ACC112 (cell line): ENCODE results near the gene SLC35D2.
A peak's percentile ranks its signal among the peaks of the same experiment; 100 is the strongest.
"Not testable (repeated sequence)": the region's sequence is repeated elsewhere in the genome, so short reads cannot be mapped to it uniquely, and the experiment has no call there.

Experiments
- H2AFZ ChIP-seq: fragments of 200-600 bp; sonication (generic); one replicate; pipeline ENCODE4 v1.6.0; 2017; ENCODE audit warnings: antibody characterized with exemption, low read length; ENCODE audit not compliant: unreplicated experiment
- H3K27ac ChIP-seq: fragments of 200-600 bp; sonication (generic); 2 replicates; pipeline ENCODE4 v1.5.1; 2014; ENCODE audit warnings: low read depth, mild to moderate bottlenecking, antibody characterized with exemption, low read length, moderate library complexity
- H3K27me3 ChIP-seq: fragments of 200-600 bp; sonication (generic); 2 replicates; pipeline ENCODE4 v1.6.1; 2014; ENCODE audit warnings: mild to moderate bottlenecking, antibody characterized with exemption, low read length, moderate library complexity, mixed read lengths; ENCODE audit not compliant: insufficient read depth
- H3K36me3 ChIP-seq: fragments of 200-600 bp; sonication (generic); 2 replicates; pipeline ENCODE4 v1.6.1; 2016; ENCODE audit warnings: mild to moderate bottlenecking, antibody characterized with exemption, low read length, moderate library complexity, mixed read lengths; ENCODE audit not compliant: insufficient read depth
- H3K4me1 ChIP-seq: fragments of 200-600 bp; sonication (generic); one replicate; pipeline ENCODE4 v1.6.1; 2016; ENCODE audit warnings: low read length, mixed read lengths; ENCODE audit not compliant: insufficient read depth, unreplicated experiment, control insufficient read depth
- H3K4me3 ChIP-seq: fragments of 200-600 bp; sonication (generic); 2 replicates; pipeline ENCODE4 v1.5.1; 2014; ENCODE audit warnings: mild to moderate bottlenecking, low read depth, low read length
- H3K79me2 ChIP-seq: fragments of 200-600 bp; sonication (generic); one replicate; pipeline ENCODE4 v1.6.0; 2016; ENCODE audit warnings: low read length; ENCODE audit not compliant: control insufficient read depth, unreplicated experiment, insufficient read depth

Gene SLC35D2

DNA sequence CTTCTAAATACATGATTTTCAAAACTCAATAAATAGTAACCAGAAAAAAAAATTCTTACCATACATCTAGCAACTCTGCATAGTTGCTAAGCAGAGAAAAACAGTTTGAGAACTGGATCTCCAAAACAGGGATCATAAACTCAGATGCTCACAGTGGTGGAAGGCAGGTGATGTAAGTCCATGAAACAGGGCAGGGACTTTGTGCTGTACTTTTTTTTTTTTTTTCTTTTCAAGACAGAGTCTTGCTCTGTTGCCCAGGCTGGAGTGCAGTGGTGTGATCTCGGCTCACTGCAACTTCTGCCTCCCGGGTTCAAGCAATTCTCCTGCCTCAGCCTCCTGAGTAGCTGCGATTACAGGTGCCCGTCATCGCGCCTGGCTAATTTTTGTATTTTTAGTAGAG lies 76.6 kb downstream of the SLC35D2 start:
- H3K36me3 ChIP-seq, H3K4me1 ChIP-seq, H3K27ac ChIP-seq, H3K27me3 ChIP-seq, H2AFZ ChIP-seq, H3K4me3 ChIP-seq, H3K79me2 ChIP-seq: not testable (repeated sequence)

GRCh38 chr9:96305171-96305570 lies 78.3 kb downstream of the SLC35D2 start:
- Histone ChIP-seq H3K36me3 (no peaks in the 10 kb centered on the region), H3K4me3 (no peak overlapping the region), H3K27ac (no peak overlapping the region), H3K79me2 (no peaks in the 10 kb centered on the region), H3K4me1 (peaks cover 10% of the 10 kb centered on the region), H3K27me3 (no peaks in the 10 kb centered on the region), H2AFZ (no peak overlapping the region)

DNA sequence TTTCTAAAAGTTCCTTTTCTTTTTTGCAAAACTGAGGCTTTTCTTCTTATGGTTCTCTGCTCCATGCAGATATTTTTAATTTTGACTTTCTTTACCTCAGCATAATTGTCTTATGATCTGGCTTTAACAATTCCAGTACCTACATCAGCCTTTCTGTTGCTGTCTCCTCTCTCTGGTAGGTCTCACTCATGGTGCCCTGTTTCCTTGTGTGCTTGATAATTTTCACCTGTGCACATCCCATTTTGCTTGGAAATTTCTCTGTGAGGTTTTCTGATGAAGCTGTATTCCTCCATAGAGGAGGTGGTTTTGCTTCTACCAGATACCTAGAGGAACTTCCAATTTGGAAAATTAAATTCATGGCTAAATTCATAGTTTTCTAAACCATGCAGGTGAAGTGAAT lies 79.3 kb downstream of the SLC35D2 start:
- peaks cover 20% of the 10 kb centered on the region for H3K4me1 ChIP-seq
- H3K4me3 ChIP-seq, result no peak overlapping the region
- H3K27me3 ChIP-seq, result no peaks in the 10 kb centered on the region
- H2AFZ ChIP-seq, result no peak overlapping the region
- H3K27ac ChIP-seq, result no peak overlapping the region
- H3K79me2 ChIP-seq, result no peaks in the 10 kb centered on the region
- H3K36me3 ChIP-seq, result no peaks in the 10 kb centered on the region

DNA sequence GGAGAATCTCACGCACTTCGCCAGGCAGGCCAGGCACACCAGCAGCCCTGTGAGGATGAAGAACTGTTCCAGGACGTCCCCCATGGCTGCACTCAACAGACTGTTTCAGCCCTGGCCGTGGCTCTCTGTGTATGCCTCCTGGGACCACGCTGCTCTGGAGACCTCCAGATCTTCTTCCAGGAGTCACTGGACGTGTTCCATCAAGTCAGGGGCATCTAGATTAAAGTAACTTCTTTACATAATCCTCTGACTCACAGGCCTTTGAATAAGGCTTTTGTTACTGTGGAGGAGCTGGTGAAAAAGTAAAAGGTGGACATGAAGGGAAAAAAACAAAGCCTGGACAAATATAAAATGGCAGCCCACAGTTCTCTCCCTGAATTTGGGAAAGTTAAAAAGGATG lies 81.5 kb downstream of the SLC35D2 start, which contains the start of gene HSD17B3:
HSD17B3 (minus strand) TSS at position 156 of the 400 bp plus-strand sequence; CDS start at position 84, 72 bp downstream.
- H3K4me3 ChIP-seq, result no peak within 1 kb of the TSS
- peaks cover 21% of the 10 kb centered on the region for H3K4me1 ChIP-seq
- no peak within 1 kb of the TSS for H2AFZ ChIP-seq
- no peaks in the 10 kb centered on the region for H3K27me3 ChIP-seq
- H3K36me3 ChIP-seq, result no peaks in the 10 kb centered on the region
- H3K27ac ChIP-seq, result no peak within 1 kb of the TSS
- no peaks in the 10 kb centered on the region for H3K79me2 ChIP-seq

DNA sequence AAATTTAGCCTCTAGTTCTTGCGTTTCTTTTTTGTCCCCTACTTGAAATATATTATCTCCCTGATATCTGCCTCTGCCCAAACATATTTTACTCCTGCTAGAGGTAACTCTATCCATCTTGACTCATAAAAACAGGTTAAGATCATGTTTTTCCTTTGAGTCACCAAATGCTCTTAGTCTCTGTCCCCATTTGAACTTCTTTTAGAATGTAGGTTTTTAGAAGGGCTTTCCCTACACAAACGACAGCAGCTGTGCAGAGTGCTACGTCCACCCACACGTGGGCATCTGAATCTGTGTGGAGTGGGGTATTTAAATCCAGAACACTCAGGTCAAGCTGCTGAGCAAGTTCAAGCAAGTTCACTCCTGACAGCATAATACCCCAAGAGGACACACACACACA lies 83.7 kb downstream of the SLC35D2 start:
- peak overlapping the region; percentile 4; the same call in 1 of the 2 replicates for H3K4me3 ChIP-seq
- no peaks in the 10 kb centered on the region for H3K27me3 ChIP-seq
- H3K27ac ChIP-seq, result peak overlapping the region; percentile 56
- no peaks in the 10 kb centered on the region for H3K36me3 ChIP-seq
- H2AFZ ChIP-seq, result peak overlapping the region; percentile 38
- H3K79me2 ChIP-seq, result no peaks in the 10 kb centered on the region
- H3K4me1 ChIP-seq, result peaks cover 21% of the 10 kb centered on the region

- Histone ChIP-seq H3K79me2 (no peaks in the 10 kb centered on the region), H3K4me3 (no peak overlapping the region), H3K27me3 (no peaks in the 10 kb centered on the region), H3K4me1 (peaks cover 5% of the 10 kb centered on the region), H3K27ac (no peak overlapping the region), H2AFZ (no peak overlapping the region), H3K36me3 (no peaks in the 10 kb centered on the region)
Observed at GRCh38 chr9:96294159-96294545, 89.4 kb downstream of the SLC35D2 start.

- Histone ChIP-seq H3K36me3 (no peaks in the 10 kb centered on the region), H3K27ac (no peak overlapping the region), H3K79me2 (no peaks in the 10 kb centered on the region), H3K27me3 (no peaks in the 10 kb centered on the region), H2AFZ (no peak overlapping the region), H3K4me3 (no peak overlapping the region), H3K4me1 (peaks cover 4% of the 10 kb centered on the region)
Observed at GRCh38 chr9:96293498-96294158, 89.9 kb downstream of the SLC35D2 start.

GRCh38 chr9:96289392-96289791 lies 94.1 kb downstream of the SLC35D2 start:
- H3K4me1 ChIP-seq, result peaks cover 4% of the 10 kb centered on the region

DNA sequence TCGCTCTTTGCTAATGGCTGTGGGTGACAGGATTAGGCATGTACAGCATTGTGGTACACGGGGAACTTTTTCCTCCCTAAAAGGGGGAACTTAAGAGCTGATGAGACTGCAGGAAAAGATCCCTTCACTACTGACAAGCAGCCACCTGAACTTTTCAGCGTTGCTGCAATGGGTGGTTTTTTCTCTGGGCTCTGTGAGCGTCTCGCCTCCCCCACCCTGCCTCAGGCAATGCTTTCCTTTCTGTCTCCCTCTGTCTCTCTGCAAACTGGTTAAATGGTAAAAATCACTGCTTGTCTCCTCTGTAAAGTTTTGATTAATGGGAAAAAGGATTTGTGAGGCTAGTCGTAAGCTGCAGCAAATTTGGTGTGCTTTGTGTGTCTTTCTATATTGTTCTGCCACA lies 101.9 kb downstream of the SLC35D2 start:
- H3K79me2 ChIP-seq, result no peaks in the 10 kb centered on the region
- no peaks in the 10 kb centered on the region for H3K4me1 ChIP-seq
- no peak overlapping the region for H3K27ac ChIP-seq
- no peak overlapping the region for H2AFZ ChIP-seq
- no peaks in the 10 kb centered on the region for H3K27me3 ChIP-seq
- no peak overlapping the region for H3K4me3 ChIP-seq
- no peaks in the 10 kb centered on the region for H3K36me3 ChIP-seq

More at GRCh38 chr9:96289392-96289791, 94.1 kb downstream of the SLC35D2 start:
- Histone ChIP-seq H3K27me3 (no peaks in the 10 kb centered on the region), H3K36me3 (no peaks in the 10 kb centered on the region), H2AFZ (no peak overlapping the region), H3K79me2 (no peaks in the 10 kb centered on the region), H3K4me3 (no peak overlapping the region), H3K27ac (no peak overlapping the region)

DNA sequence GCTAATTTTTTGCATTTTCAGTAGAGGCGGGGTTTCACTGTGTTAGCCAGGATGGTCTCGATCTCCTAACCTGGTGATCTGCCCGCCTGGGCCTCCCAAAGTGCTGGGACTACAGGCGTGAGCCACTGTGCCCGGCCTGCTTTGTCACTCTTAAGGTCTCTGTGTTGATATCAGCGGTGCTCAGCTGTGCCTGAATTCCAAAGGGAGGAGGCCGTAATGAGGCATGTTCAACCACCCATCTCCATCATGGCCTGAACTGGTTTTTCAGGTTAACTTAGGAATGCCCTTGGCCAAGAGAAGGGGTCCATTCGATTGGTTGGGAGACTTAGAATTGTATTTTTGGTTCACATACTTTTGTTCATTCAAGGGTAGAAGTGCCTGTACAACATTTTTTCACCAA lies 103.6 kb downstream of the SLC35D2 start:
- no peak overlapping the region for H3K27ac ChIP-seq

DNA sequence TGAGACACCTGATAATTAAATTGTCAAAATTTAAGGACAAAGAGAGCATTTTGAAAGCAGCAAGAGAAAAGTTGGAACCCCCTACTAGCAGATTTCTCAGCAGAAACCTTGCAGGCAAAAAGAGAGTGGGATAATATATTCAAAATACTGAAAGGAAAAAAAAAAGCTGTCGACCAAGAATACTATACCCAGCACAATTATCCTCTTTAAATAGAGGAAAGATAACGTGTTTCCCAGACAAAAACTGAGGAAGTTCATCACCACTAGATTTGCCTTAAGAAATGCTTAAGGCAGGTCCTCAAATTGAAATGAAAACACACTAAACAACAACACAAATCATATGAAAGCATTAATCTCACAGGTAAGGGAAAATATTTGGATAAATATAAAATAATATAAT lies 108.6 kb downstream of the SLC35D2 start:
- Histone ChIP-seq H3K4me1 (no peaks in the 10 kb centered on the region), H3K79me2 (no peaks in the 10 kb centered on the region), H2AFZ (no peak overlapping the region), H3K27me3 (no peaks in the 10 kb centered on the region), H3K27ac (no peak overlapping the region), H3K4me3 (no peak overlapping the region), H3K36me3 (no peaks in the 10 kb centered on the region)

More for the DNA sequence above, 103.6 kb downstream of the SLC35D2 start:
- Histone ChIP-seq H3K36me3 (no peaks in the 10 kb centered on the region), H3K79me2 (no peaks in the 10 kb centered on the region), H3K4me3 (no peak overlapping the region), H3K27me3 (no peaks in the 10 kb centered on the region), H3K4me1 (no peaks in the 10 kb centered on the region), H2AFZ (no peak overlapping the region)
